HEK293T (cell line): Measurements from ENCODE around the gene BCL2L2.

Experiments used
- CTCF ChIA-PET: fragments of 350-600 bp; formaldehyde crosslinking; extraction: SDS; loops from one replicate; lab custom pipeline; 2021; ENCODE audit warnings: antibody characterized with exemption, inconsistent platforms; lab: Yijun Ruan, JAX
- POLR2A ChIA-PET: fragments of 350-600 bp; formaldehyde crosslinking; extraction: SDS; loops from one replicate; lab custom pipeline; 2020; ENCODE audit warnings: antibody characterized with exemption, inconsistent platforms; lab: Yijun Ruan, JAX
- DNase-seq: peaks from one replicate; pipeline ENCODE4 v3.0.0; 2012; ENCODE audit warnings: mixed read lengths; ENCODE audit errors: extremely low spot score
- ARNT ChIP-seq: fragments of 450-650 bp; IDR thresholded peaks from 2 replicates; pipeline ENCODE4 v1.6.1; 2017; ENCODE audit warnings: mild to moderate bottlenecking
- BHLHE40 ChIP-seq: fragments of 450-650 bp; IDR thresholded peaks from 2 replicates; pipeline ENCODE4 v1.6.1; 2016; ENCODE audit warnings: mild to moderate bottlenecking, moderate library complexity, borderline replicate concordance
- CTBP1 ChIP-seq: fragments of 450-650 bp; IDR thresholded peaks from 2 replicates; pipeline ENCODE4 v1.6.1; 2016; ENCODE audit warnings: borderline replicate concordance
- ELF4 ChIP-seq: fragments of 450-650 bp; IDR thresholded peaks from 2 replicates; pipeline ENCODE4 v1.6.1; 2017; ENCODE audit warnings: antibody characterized with exemption
- FOXA1 ChIP-seq: fragments of 450-650 bp; IDR thresholded peaks from 2 replicates; pipeline ENCODE4 v1.6.1; 2016; ENCODE audit warnings: mild to moderate bottlenecking
- FOXK2 ChIP-seq: fragments of 450-650 bp; IDR thresholded peaks from 2 replicates; pipeline ENCODE4 v1.6.1; 2016; ENCODE audit warnings: mild to moderate bottlenecking
- FOXM1 ChIP-seq: fragments of 450-650 bp; IDR thresholded peaks from 2 replicates; pipeline ENCODE4 v1.6.1; 2017; ENCODE audit warnings: mild to moderate bottlenecking, borderline replicate concordance
- HDGF ChIP-seq: fragments of 450-650 bp; IDR thresholded peaks from 2 replicates; pipeline ENCODE4 v1.6.1; 2017; ENCODE audit warnings: antibody characterized with exemption, borderline replicate concordance
- L3MBTL2 ChIP-seq: fragments of 450-650 bp; conservative IDR thresholded peaks from 2 replicates; pipeline ENCODE4 v1.6.1; 2016; ENCODE audit warnings: mild to moderate bottlenecking
- LEF1 ChIP-seq: fragments of 450-650 bp; IDR thresholded peaks from 2 replicates; pipeline ENCODE4 v1.6.1; 2017; ENCODE audit warnings: mild to moderate bottlenecking, borderline replicate concordance
- NFRKB ChIP-seq: fragments of 450-650 bp; IDR thresholded peaks from 2 replicates; pipeline ENCODE4 v1.6.1; 2016; ENCODE audit warnings: mild to moderate bottlenecking, moderate library complexity
- SP1 ChIP-seq: fragments of 450-650 bp; IDR thresholded peaks from 2 replicates; pipeline ENCODE4 v1.6.1; 2017
- SUZ12 ChIP-seq: fragments of 450-650 bp; IDR thresholded peaks from 2 replicates; pipeline ENCODE4 v1.6.1; 2016; ENCODE audit warnings: mild to moderate bottlenecking
- TARDBP ChIP-seq: fragments of 450-650 bp; IDR thresholded peaks from 2 replicates; pipeline ENCODE4 v1.6.1; 2016
- ZNF384 ChIP-seq: fragments of 450-650 bp; IDR thresholded peaks from 2 replicates; pipeline ENCODE4 v1.6.1; 2016
- TF ChIP-seq, protein P1 (sequence below): fragments of 450-650 bp; IDR thresholded peaks from 2 replicates; pipeline ENCODE4 v1.6.1; 2016

Gene BCL2L2

DNA sequence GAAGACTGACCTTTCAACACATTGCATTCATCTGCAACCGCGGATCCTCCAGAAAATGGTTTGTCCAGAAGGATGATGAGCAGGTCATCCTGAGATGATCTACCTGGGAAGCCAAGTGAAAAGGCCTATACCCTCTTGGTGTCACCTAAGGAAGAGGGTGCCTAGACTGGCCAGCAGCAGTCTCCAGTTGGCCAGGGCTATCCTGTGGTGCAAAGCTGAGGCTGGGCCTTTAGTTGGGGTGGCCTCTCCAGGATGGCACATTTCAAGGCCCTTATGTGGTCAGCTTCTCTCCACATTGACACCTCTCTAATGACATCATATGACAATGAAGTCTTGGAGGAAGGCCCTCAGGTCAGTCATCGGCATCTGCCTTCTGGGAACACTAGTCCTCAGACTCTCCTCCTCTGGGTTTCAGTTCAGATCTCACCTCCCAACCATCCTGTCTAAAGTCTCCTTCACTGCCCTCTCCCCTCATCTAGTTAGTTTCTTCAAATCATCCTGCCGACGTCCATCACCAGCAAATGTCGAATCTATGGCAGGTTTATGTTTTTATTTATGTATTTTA is 49.3 kb downstream of the BCL2L2 start:
- ChIA-PET POLR2A (no interaction called here), CTCF (no interaction called here)

DNA sequence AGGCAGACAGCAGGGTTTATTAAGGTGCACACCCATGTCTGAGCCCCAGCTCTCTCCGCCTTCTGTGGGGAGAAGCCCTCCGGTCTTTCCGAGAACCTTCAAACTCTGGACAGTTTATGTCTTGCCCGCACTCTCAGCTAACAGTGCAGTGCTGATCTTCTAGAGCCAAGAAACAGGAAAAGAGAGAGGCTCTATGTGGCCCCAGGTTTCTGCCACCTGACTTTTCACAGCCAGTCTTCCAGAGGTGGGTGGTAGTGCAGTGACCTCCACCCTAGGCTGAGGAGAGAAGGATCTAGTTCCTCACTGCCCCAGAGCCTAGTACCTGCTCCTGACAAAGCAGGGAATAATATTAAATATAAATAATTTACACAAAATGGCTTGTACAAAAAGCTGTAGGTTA is 50.0 kb downstream of the BCL2L2 start:
- TF ChIP-seq SUZ12: no peak
- ChIA-PET POLR2A (no interaction called here), CTCF (no interaction called here)
- no peak for DNase-seq

More for the DNA sequence above, 49.3 kb downstream of the BCL2L2 start:
- no peak for DNase-seq
- TF ChIP-seq FOXM1 (no peak), FOXK2 (no peak), ELF4 (no peak), TARDBP (no peak), SP1 (no peak), L3MBTL2 (no peak), LEF1 (no peak), HDGF (no peak), ZNF384 (no peak), ARNT (no peak)
- TF ChIP-seq, protein P1, sequence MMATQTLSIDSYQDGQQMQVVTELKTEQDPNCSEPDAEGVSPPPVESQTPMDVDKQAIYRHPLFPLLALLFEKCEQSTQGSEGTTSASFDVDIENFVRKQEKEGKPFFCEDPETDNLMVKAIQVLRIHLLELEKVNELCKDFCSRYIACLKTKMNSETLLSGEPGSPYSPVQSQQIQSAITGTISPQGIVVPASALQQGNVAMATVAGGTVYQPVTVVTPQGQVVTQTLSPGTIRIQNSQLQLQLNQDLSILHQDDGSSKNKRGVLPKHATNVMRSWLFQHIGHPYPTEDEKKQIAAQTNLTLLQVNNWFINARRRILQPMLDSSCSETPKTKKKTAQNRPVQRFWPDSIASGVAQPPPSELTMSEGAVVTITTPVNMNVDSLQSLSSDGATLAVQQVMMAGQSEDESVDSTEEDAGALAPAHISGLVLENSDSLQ: no peak

DNA sequence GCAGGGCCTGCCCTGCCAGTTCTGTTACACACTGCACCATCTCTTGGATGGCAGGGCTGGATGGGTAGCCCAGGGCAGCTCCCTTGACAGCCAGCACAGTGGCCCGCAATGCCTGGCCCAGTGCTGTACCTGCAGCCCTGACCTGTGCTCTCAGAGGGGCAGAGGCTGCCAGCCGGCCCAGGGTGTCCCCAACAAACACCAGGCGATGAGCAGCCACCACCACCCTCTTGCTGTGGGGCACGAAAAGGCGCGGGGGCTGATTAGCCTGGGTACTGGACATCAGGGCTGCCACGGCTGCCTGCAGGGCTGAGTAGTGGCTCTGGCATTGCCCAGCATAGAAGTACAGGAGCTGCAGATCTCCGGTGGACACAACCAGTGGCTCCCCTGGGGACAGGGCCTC is 50.6 kb downstream of the BCL2L2 start:
- no peak for DNase-seq
- TF ChIP-seq FOXM1 (no peak), SUZ12 (no peak), ARNT (no peak), FOXK2 (no peak)
- POLR2A ChIA-PET: no interaction called here
- CTCF ChIA-PET: no interaction called here

DNA sequence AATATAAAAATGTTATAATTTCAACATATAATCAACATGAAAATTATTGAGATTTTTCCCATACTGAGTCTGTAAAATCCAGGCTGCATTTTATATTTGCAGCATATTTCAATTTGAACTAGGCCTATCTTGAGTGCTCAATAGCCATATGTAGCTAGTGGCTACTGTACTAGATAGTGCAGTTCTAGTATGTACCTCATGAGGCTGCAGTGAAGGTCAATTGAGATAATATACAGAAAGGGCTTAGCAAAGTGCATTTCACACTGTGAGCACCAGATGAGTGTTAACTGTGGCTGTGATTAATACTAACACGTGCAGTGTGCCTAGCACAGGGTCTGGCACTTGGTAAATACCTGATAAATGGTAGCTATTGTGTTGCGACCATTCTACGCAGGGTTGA is 51.4 kb downstream of the BCL2L2 start:
- no peak for DNase-seq
- TF ChIP-seq NFRKB (no peak), SP1 (no peak), FOXA1 (no peak), LEF1 (no peak), HDGF (no peak), ARNT (no peak), TARDBP (no peak), ELF4 (no peak), FOXM1 (no peak)
- TF ChIP-seq, protein P1: no peak
- ChIA-PET CTCF (no interaction called here), POLR2A (no interaction called here)

DNA sequence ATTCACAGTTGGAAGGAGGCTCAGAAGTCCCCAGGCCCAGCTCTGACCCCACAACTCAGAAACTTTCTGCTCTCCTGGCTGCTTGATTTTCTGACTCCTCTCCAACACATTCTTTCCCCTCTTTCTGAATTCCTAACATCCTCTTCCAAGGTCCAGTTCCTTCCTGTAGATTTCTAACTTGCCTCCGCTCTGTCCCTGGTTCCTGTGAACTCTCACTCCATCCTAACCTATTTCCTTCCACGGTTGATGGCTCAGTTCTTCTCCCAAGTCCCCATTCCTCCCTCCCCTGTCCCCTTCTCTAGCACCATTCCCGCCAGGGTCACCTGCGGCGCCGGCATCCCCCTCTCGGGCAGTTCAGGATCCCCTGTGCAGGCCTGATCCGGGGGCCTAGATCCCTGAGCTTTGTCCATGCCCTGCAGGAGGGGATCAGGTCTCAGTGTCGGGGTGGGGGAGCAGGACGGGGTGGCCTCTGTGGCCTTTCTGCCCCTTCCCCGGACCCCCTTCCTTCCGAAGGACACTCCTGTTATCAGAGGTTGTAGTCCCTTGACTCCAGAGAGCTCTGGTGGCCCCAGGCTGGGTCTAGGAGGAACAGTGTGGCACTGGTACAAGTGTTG is 52.0 kb downstream of the BCL2L2 start:
- no peak for DNase-seq
- POLR2A ChIA-PET: no interaction called here
- no peak for TF ChIP-seq SUZ12
- TF ChIP-seq ZNF384: no peak
- TF ChIP-seq, protein P1: no peak
- no peak for TF ChIP-seq NFRKB
- no peak for TF ChIP-seq HDGF
- TF ChIP-seq FOXM1: no peak
- TF ChIP-seq FOXK2: no peak
- TF ChIP-seq CTBP1: no peak
- TF ChIP-seq LEF1: no peak
- no peak for TF ChIP-seq ARNT
- CTCF ChIA-PET: interaction anchor here (2.3 kb wide), 1 partner anchor 21 kb away, joined by 11 read pairs; no protein-coding TSS in a partner anchor

DNA sequence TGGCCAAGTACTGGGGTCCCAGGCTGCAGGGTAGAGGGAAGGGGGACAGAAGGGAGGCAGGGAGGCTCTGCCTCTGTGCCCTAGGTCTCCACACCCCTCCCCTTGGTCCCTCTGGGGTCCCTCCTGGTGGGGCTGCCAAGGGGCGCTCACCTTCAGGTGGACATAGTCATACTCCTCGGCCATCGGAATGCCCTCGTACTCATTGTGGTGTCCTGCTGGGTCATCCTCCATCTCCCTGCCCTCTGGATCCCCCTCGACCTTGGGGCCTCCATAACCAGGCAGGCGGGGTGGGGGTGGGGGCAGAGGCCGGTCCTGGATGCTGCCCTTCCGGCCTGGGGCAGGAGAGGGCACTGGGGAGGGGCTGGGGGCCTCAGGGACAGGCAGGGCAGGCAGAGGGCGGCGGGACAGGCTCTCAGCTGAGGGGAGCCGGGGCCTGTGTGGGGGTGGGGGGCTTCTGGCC is 52.6 kb downstream of the BCL2L2 start:
- CTCF ChIA-PET: interaction anchor here (2.3 kb wide), 1 partner anchor 21 kb away, joined by 11 read pairs; no protein-coding TSS in a partner anchor

More for the DNA sequence above, 52.6 kb downstream of the BCL2L2 start:
- no peak for DNase-seq
- POLR2A ChIA-PET: interaction anchor here (1.7 to 1.9 kb wide), 2 partner anchors 38 to 73 kb away, joined by 4 to 12 read pairs; partner anchors contain the start of gene PABPN1
- TF ChIP-seq NFRKB: no peak
- no peak for TF ChIP-seq HDGF
- no peak for TF ChIP-seq FOXM1
- no peak for TF ChIP-seq LEF1
- no peak for TF ChIP-seq SP1
- TF ChIP-seq ELF4: no peak
- TF ChIP-seq BHLHE40: no peak
- no peak for TF ChIP-seq L3MBTL2
- no peak for TF ChIP-seq SUZ12
- TF ChIP-seq FOXK2: no peak
- TF ChIP-seq, protein P1: no peak
- no peak for TF ChIP-seq CTBP1
- no peak for TF ChIP-seq ARNT
- no peak for TF ChIP-seq ZNF384
- no peak for TF ChIP-seq FOXA1
